Brain microvascular endothelial cell (primary cell): ENCODE measurements around the gene AMDHD1.

Source experiments
- DNase-seq: peaks from one replicate; pipeline ENCODE4 v3.0.0-alpha.2; 2020
- H3K27ac ChIP-seq: fragments of 250-450 bp; sonication (Bioruptor Pico); 2 replicates; pipeline ENCODE4 v1.5.1; 2020; ENCODE audit warnings: mild to moderate bottlenecking, moderate library complexity
- H3K27me3 ChIP-seq: fragments of 250-450 bp; sonication (Bioruptor Pico); replicated peaks from 2 replicates; pipeline ENCODE4 v1.5.1; 2020; ENCODE audit warnings: mild to moderate bottlenecking
- H3K36me3 ChIP-seq: fragments of 250-450 bp; sonication (Bioruptor Pico); replicated peaks from 2 replicates; pipeline ENCODE4 v1.5.1; 2020; ENCODE audit warnings: mild to moderate bottlenecking
- H3K4me3 ChIP-seq: 2 replicates; pipeline ENCODE4 v1.5.1; 2011; ENCODE audit warnings: low read depth, mild to moderate bottlenecking, control low read depth, low read length, moderate library complexity
- CTCF ChIP-seq: IDR thresholded peaks from 2 replicates; pipeline ENCODE4 v1.5.1; 2011; ENCODE audit warnings: low read depth, mild to moderate bottlenecking, moderate library complexity, low read length, control low read depth, inconsistent platforms; ENCODE audit errors: missing control alignments
- in situ Hi-C: cut with HindIII; loops from 2 replicates; pipeline ENCODE4 v1.10.0; 2017; ENCODE audit warnings: low sequenced_read_pairs, low pct_ligation_motif_present

Gene AMDHD1

GRCh38 chr12:95942524-95943329 is 404 bp upstream of the AMDHD1 start, which contains the start of gene CCDC38:
Gene CCDC38 (minus strand): TSS chr12:95942614. CDS start chr12:95936509, 6,105 bp downstream.
- in situ Hi-C loops: no loop called here
- no peaks in the 10 kb centered on the region for H3K36me3 ChIP-seq
- peaks cover 4% of the 10 kb centered on the region for H3K27me3 ChIP-seq
- H3K4me3 ChIP-seq: peak within 1 kb of the TSS; percentile 74
- no peak for TF ChIP-seq CTCF
- peak; percentile 53 for DNase-seq
- H3K27ac ChIP-seq: no peak within 1 kb of the TSS

- Histone ChIP-seq H3K27me3 (peaks cover 4% of the 10 kb centered on the region), H3K36me3 (no peaks in the 10 kb centered on the region), H3K4me3 (no peak overlapping the region), H3K27ac (no peak overlapping the region)
- TF ChIP-seq CTCF: no peak
- in situ Hi-C loops: no loop called here
- DNase-seq: no peak
Observed at GRCh38 chr12:95944108-95944704, 1.1 kb downstream of the AMDHD1 start.

GRCh38 chr12:95949477-95950206 is 6.5 kb downstream of the AMDHD1 start:
- no peak for DNase-seq
- H3K36me3 ChIP-seq: no peaks in the 10 kb centered on the region
- no peak for TF ChIP-seq CTCF
- peaks cover 14% of the 10 kb centered on the region for H3K27me3 ChIP-seq
- H3K27ac ChIP-seq: no peak overlapping the region
- H3K4me3 ChIP-seq: no peak overlapping the region
- in situ Hi-C loops: no loop called here

GRCh38 chr12:95951515-95951914 is 8.4 kb downstream of the AMDHD1 start:
- peaks cover 9% of the 10 kb centered on the region for H3K27me3 ChIP-seq
- H3K36me3 ChIP-seq: no peaks in the 10 kb centered on the region
- TF ChIP-seq CTCF: no peak
- in situ Hi-C loops: no loop called here
- no peak overlapping the region for H3K4me3 ChIP-seq
- no peak for DNase-seq
- H3K27ac ChIP-seq: no peak overlapping the region

- Histone ChIP-seq H3K4me3 (no peak overlapping the region), H3K36me3 (no peaks in the 10 kb centered on the region), H3K27me3 (peaks cover 9% of the 10 kb centered on the region), H3K27ac (no peak overlapping the region)
- in situ Hi-C loops: no loop called here
- no peak for TF ChIP-seq CTCF
- no peak for DNase-seq
Observed at GRCh38 chr12:95953000-95953399, 9.9 kb downstream of the AMDHD1 start.
